Measurements from ENCODE around the gene NT5DC1. TPM values are rescaled to one million over a fixed set of nuclear protein-coding genes. Genes with fewer than 3 reads are reported as not detected.

The NT5DC1 gene
- total RNA-seq, 1 donor from 2014 or later: 16.0 TPM

DNA sequence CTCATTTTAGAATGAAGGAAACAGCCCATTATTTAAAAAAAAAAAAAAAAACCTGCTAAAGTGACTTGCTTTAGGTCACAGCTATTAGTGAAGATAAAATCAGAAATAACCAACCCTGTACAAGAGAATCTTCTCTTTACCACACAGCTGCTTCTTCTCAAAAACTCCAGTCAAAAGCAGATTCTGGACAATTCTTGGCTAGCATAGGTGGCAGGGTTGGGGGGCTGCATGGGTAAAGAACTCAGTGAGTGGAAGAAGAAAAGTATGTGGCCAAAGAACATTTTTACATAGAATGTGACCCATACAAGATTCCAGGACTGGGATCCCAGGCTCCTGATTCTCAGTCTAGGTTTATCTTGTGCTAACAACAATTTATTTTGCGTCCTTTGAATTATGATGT is 30.6 kb upstream of the NT5DC1 start:
- TF ChIP-seq, protein P1, sequence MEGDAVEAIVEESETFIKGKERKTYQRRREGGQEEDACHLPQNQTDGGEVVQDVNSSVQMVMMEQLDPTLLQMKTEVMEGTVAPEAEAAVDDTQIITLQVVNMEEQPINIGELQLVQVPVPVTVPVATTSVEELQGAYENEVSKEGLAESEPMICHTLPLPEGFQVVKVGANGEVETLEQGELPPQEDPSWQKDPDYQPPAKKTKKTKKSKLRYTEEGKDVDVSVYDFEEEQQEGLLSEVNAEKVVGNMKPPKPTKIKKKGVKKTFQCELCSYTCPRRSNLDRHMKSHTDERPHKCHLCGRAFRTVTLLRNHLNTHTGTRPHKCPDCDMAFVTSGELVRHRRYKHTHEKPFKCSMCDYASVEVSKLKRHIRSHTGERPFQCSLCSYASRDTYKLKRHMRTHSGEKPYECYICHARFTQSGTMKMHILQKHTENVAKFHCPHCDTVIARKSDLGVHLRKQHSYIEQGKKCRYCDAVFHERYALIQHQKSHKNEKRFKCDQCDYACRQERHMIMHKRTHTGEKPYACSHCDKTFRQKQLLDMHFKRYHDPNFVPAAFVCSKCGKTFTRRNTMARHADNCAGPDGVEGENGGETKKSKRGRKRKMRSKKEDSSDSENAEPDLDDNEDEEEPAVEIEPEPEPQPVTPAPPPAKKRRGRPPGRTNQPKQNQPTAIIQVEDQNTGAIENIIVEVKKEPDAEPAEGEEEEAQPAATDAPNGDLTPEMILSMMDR (IDR thresholded peaks at IDR 0.05): no peak
- H3K27me3 Mint-ChIP-seq (ENCODE audit: unreplicated experiment): no peaks in the 10 kb centered on the region
- H3K27ac Mint-ChIP-seq (ENCODE audit: unreplicated experiment): no peak overlapping the region
- no peak for DNase-seq (ENCODE audit: extremely low spot score, unreplicated experiment)
- peaks cover 6% of the 10 kb centered on the region for H3K4me1 Mint-ChIP-seq (ENCODE audit: unreplicated experiment)
- H3K36me3 Mint-ChIP-seq (ENCODE audit: unreplicated experiment): no peaks in the 10 kb centered on the region
- no peak overlapping the region for H3K4me3 Mint-ChIP-seq (ENCODE audit: unreplicated experiment)
- no peaks in the 10 kb centered on the region for H3K9me3 Mint-ChIP-seq (ENCODE audit: unreplicated experiment)

DNA sequence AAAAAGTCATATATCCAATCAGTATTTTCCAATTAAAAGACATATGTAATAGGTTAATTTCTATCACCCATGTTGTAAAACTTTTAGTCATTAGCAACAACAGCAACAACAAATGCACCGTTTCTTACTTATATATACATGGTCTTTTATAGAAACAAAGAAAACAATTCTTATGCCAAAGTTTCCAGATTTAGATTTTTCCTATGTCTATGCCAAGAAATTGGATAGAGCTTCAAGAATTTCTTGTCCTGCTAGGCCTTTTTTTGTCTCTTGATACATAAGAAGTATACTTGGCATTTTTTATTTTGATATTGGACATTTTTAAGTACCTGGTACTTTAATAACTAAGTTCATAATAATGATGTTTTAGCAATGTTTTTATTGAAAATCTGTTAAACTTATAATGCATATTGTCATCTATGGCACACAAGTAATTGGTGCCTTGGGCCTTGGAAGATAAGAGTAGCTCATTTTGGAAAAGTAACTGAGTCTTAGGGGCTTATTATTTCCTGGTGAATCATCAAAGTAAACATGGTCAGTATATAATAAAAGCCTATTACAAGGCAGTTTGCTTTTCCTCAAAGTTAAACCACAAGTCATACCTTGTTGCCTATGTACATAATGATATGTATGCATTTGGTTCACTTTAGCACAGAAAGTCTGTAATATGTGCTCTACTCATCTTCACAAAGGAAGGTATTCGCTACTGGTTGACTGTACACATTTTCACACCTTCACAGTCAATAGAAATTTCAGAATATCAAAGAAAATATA is 29.9 kb upstream of the NT5DC1 start:
- DNase-seq (ENCODE audit: extremely low spot score, unreplicated experiment): no peak
- TF ChIP-seq, protein P1 (IDR thresholded peaks at IDR 0.05): no peak

DNA sequence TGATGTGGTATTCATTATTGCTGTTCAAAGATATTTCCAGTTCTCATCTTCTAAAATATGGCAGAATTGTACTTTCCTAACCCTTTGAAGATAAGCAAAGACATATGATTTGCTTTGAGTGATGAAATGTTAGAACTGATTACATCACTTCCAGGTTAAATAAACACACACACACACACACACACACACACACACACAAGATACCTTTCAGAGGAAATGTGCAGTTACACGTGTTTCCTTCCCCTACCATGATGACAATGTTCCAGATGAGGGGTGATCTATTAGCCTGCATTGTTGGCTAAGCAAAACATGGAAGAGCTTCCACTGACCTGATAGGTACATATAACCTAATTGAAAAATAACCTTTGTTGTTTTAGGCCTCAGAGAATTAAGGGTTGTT is 28.3 kb upstream of the NT5DC1 start:
- no peak overlapping the region for H3K27ac Mint-ChIP-seq (ENCODE audit: unreplicated experiment)
- H3K9me3 Mint-ChIP-seq (ENCODE audit: unreplicated experiment): no peaks in the 10 kb centered on the region
- TF ChIP-seq, protein P1 (IDR thresholded peaks at IDR 0.05): no peak
- no peak overlapping the region for H3K4me3 Mint-ChIP-seq (ENCODE audit: unreplicated experiment)
- H3K27me3 Mint-ChIP-seq (ENCODE audit: unreplicated experiment): no peaks in the 10 kb centered on the region
- peaks cover 6% of the 10 kb centered on the region for H3K4me1 Mint-ChIP-seq (ENCODE audit: unreplicated experiment)
- H3K36me3 Mint-ChIP-seq (ENCODE audit: unreplicated experiment): no peaks in the 10 kb centered on the region
- DNase-seq (ENCODE audit: extremely low spot score, unreplicated experiment): no peak

More for the DNA sequence above, 29.9 kb upstream of the NT5DC1 start:
- no peaks in the 10 kb centered on the region for H3K9me3 Mint-ChIP-seq (ENCODE audit: unreplicated experiment)
- H3K4me1 Mint-ChIP-seq (ENCODE audit: unreplicated experiment): peaks cover 6% of the 10 kb centered on the region
- no peak overlapping the region for H3K27ac Mint-ChIP-seq (ENCODE audit: unreplicated experiment)
- no peak overlapping the region for H3K4me3 Mint-ChIP-seq (ENCODE audit: unreplicated experiment)
- no peaks in the 10 kb centered on the region for H3K27me3 Mint-ChIP-seq (ENCODE audit: unreplicated experiment)
- H3K36me3 Mint-ChIP-seq (ENCODE audit: unreplicated experiment): no peaks in the 10 kb centered on the region

DNA sequence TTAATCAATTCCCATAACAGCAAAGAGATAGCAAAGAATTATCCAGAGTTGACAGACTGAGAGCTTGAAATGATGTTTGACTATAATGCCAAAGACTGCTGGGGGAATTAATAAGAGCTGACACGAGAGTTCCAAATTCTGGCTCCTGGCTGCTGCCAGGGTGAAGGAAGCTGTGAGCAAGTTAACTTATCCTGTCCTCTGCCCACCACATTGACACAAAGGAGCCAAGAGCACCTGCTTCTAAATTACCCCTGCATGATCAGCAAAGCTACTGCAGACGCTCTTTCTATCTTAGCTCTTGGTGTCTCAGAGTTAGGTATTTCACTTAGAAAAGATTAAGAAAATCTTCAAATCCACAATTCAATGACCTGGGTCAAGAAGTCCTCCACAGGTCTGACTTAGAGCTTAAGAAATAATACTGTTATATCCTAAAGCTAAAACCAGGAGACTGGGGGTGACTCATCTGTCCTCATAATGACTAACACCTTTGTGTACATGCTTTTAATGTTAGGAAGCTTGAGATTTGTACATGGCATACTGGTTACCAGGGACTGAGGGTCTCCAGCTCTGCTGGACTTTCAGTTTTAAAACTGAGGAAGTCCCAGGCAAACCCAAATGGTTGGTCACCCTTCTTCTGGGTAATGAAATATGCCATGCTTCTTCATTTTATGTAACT is 26.8 kb upstream of the NT5DC1 start:
- Mint-ChIP-seq H3K4me1 (ENCODE audit: unreplicated experiment) (peaks cover 6% of the 10 kb centered on the region), H3K36me3 (ENCODE audit: unreplicated experiment) (no peaks in the 10 kb centered on the region), H3K27me3 (ENCODE audit: unreplicated experiment) (no peaks in the 10 kb centered on the region), H3K4me3 (ENCODE audit: unreplicated experiment) (no peak overlapping the region), H3K9me3 (ENCODE audit: unreplicated experiment) (no peaks in the 10 kb centered on the region), H3K27ac (ENCODE audit: unreplicated experiment) (no peak overlapping the region)
- TF ChIP-seq, protein P1 (IDR thresholded peaks at IDR 0.05): no peak
- DNase-seq (ENCODE audit: extremely low spot score, unreplicated experiment): no peak

DNA sequence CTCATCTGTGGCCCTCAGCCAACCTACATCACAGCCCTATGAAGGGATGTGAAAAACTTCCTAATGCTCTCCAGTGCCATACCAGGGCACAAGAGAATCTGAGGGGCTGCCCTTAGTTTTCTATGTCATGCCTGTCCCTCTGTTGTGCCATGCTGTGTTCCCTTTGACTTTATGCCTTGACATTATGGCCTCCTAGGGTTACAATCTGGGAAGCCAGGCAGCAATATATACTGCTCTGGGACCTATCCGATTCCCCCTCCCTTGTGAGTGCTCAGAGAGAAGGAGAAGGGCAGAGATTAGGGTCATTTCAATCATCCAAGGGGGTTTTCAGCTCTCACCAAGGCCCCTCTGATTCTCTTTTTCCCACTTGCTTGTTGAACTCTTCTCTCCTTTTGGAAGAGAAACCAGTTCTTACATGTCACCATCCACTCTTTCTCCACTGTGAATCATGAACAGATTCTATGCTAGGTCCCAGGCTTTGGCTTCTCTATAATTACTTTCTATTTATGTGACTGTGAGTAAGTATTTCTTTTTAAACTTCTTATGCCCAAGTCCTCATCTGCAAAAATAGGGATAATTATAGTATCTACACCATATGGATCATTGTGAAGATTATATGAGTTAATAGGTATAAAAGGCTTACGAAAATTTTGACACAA is 25.8 kb upstream of the NT5DC1 start:
- Mint-ChIP-seq H3K9me3 (ENCODE audit: unreplicated experiment) (no peaks in the 10 kb centered on the region), H3K4me1 (ENCODE audit: unreplicated experiment) (peaks cover 5% of the 10 kb centered on the region), H3K4me3 (ENCODE audit: unreplicated experiment) (no peak overlapping the region), H3K27ac (ENCODE audit: unreplicated experiment) (no peak overlapping the region), H3K36me3 (ENCODE audit: unreplicated experiment) (no peaks in the 10 kb centered on the region), H3K27me3 (ENCODE audit: unreplicated experiment) (no peaks in the 10 kb centered on the region)
- TF ChIP-seq, protein P1 (IDR thresholded peaks at IDR 0.05): no peak
- DNase-seq (ENCODE audit: extremely low spot score, unreplicated experiment): no peak
